Hepatocyte (in vitro differentiated cells): ENCODE data around the gene LIN28B.

Experiments used
- CTCF ChIP-seq: fragments of 200-600 bp; sonication (generic); IDR thresholded peaks from 2 replicates; pipeline ENCODE4 v1.5.1; 2016; ENCODE audit warnings: antibody characterized with exemption, mild to moderate bottlenecking; ENCODE audit not compliant: poor library complexity
- EZH2 ChIP-seq: fragments of 200-600 bp; sonication (generic); IDR thresholded peaks from 2 replicates; pipeline ENCODE4 v1.6.1; 2016; ENCODE audit warnings: antibody characterized with exemption, mild to moderate bottlenecking, borderline replicate concordance
- EZH2phosphoT487 ChIP-seq: fragments of 200-600 bp; sonication (generic); IDR thresholded peaks from one replicate; pipeline ENCODE4 v1.6.1; 2018; ENCODE audit warnings: antibody characterized with exemption, mild to moderate bottlenecking, low read depth, moderate library complexity; ENCODE audit not compliant: unreplicated experiment, severe bottlenecking

GRCh38 chr6:105097288-105097687 lies 140.4 kb downstream of the LIN28B start:
- TF ChIP-seq CTCF (no peak), EZH2 (no peak), EZH2phosphoT487 (no peak)
